OCI-LY1 (cell line): Measurements from ENCODE around the gene HDLBP.
"Not testable (repeated sequence)": the region's sequence is repeated elsewhere in the genome, so short reads cannot be mapped to it uniquely, and the experiment has no call there.

Experiments
- H2AFZ ChIP-seq: fragments of 200-600 bp; sonication (generic), shearing (Covaris generic); 2 replicates; pipeline ENCODE4 v1.6.0; 2014; ENCODE audit warnings: antibody characterized with exemption, mild to moderate bottlenecking, low read length
- H3F3A ChIP-seq: fragments of 200-600 bp; sonication (generic), shearing (Covaris generic); 2 replicates; pipeline ENCODE4 v1.6.0; 2014; ENCODE audit warnings: mild to moderate bottlenecking, antibody characterized with exemption, low read length, moderate library complexity; ENCODE audit not compliant: insufficient read depth
- H3K27ac ChIP-seq: fragments of 200-600 bp; sonication (generic); 2 replicates; pipeline ENCODE4 v1.5.1; 2014; ENCODE audit warnings: low read length, mixed run types, mild to moderate bottlenecking, low read depth; ENCODE audit not compliant: poor library complexity, severe bottlenecking
- H3K27me3 ChIP-seq: fragments of 200-600 bp; sonication (generic); 2 replicates; pipeline ENCODE4 v1.6.0; 2014; ENCODE audit warnings: antibody characterized with exemption, mild to moderate bottlenecking, low read length, moderate library complexity; ENCODE audit not compliant: insufficient read depth
- H3K36me3 ChIP-seq: fragments of 200-600 bp; sonication (generic); 2 replicates; pipeline ENCODE4 v1.6.1; 2014; ENCODE audit warnings: mild to moderate bottlenecking, antibody characterized with exemption, low read length, moderate library complexity, mixed read lengths; ENCODE audit not compliant: insufficient read depth
- H3K4me1 ChIP-seq: fragments of 200-600 bp; sonication (generic); 2 replicates; pipeline ENCODE4 v1.5.1; 2014; ENCODE audit warnings: mild to moderate bottlenecking, low read length, moderate library complexity; ENCODE audit not compliant: insufficient read depth, severe bottlenecking
- H3K4me2 ChIP-seq: fragments of 200-600 bp; sonication (generic), shearing (Covaris generic); 2 replicates; pipeline ENCODE4 v1.6.1; 2014; ENCODE audit warnings: low read length
- H3K4me3 ChIP-seq: fragments of 200-600 bp; sonication (generic); 2 replicates; pipeline ENCODE4 v1.5.1; 2014; ENCODE audit warnings: low read length, low read depth, mild to moderate bottlenecking, mixed read lengths; ENCODE audit not compliant: poor library complexity, severe bottlenecking
- H3K79me2 ChIP-seq: fragments of 200-600 bp; shearing (Covaris generic); 2 replicates; pipeline ENCODE4 v1.6.1; 2016; ENCODE audit warnings: mixed run types, low read length, mixed read lengths; ENCODE audit not compliant: insufficient read depth
- H3K9ac ChIP-seq: fragments of 200-600 bp; sonication (generic), shearing (Covaris generic); 2 replicates; pipeline ENCODE4 v1.6.1; 2014; ENCODE audit warnings: mild to moderate bottlenecking, low read length, mixed read lengths
- H3K9me2 ChIP-seq: fragments of 200-600 bp; sonication (generic), shearing (Covaris generic); 2 replicates; pipeline ENCODE4 v1.6.1; 2014; ENCODE audit warnings: low read depth, mild to moderate bottlenecking, low read length, mixed read lengths
- H3K9me3 ChIP-seq: fragments of 200-600 bp; shearing (Covaris generic); 2 replicates; pipeline ENCODE4 v1.6.1; 2014; ENCODE audit warnings: low read length, mixed read lengths
- H4K20me1 ChIP-seq: fragments of 200-600 bp; sonication (generic), shearing (Covaris generic); 2 replicates; pipeline ENCODE4 v1.6.0; 2016; ENCODE audit warnings: mild to moderate bottlenecking, low read length; ENCODE audit not compliant: insufficient read depth
- EZH2 ChIP-seq: fragments of 200-600 bp; sonication (generic), shearing (Covaris generic); IDR thresholded peaks from 2 replicates; pipeline ENCODE4 v1.8.0; 2017; ENCODE audit warnings: borderline replicate concordance, mixed run types, mild to moderate bottlenecking, antibody characterized with exemption, low read length, moderate library complexity, mixed read lengths
- TF ChIP-seq, protein P1 (sequence below): fragments of 200-600 bp; sonication (generic), shearing (Covaris generic); IDR thresholded peaks from 2 replicates; pipeline ENCODE4 v1.5.1; 2017; ENCODE audit warnings: mild to moderate bottlenecking, antibody characterized with exemption, low read length, moderate library complexity, mixed read lengths

Gene HDLBP

DNA sequence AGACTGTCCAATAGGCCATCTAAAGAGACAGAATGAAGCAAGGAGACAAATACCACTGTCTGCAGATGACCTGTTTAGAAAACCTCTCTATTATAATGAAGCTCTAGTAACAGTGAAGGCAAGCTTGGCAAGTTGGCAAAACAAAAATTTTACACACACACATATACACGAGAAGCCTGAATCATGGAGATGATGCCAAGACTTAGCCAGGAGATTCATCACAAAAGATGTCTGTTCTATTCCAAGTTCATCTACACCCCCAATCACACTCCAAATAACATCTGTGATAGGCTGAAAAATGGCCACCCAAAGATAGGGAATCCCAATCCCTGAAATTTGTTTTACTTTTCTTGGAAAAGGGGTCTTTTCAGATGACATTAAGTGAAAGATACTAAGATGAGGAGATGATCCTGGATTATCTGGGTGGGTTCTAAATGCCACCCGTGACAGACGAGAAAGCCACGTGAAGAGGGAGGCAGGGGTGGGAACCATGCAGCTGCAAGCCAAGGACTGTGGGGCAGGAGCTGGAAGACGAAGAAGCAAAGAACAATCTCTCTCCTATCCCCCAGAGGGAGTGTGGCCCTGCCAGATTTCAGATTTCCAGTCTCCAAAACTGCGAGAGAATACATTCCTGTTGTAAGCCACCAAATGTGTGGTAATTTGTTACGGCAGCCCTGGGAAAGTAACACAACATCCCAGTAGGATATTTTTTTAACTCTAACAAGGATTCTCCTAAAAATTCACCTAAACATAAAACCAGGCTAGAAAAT, 20.0 kb downstream of the HDLBP start:
- Histone ChIP-seq H3K36me3 (peaks cover 14% of the 10 kb centered on the region; the same call in 1 of the 2 replicates), H3K27ac (no peak overlapping the region), H3K79me2 (peaks cover 83% of the 10 kb centered on the region), H3K9ac (no peak overlapping the region), H4K20me1 (no peaks in the 10 kb centered on the region), H3K27me3 (no peaks in the 10 kb centered on the region), H3K9me2 (no peaks in the 10 kb centered on the region), H2AFZ (no peak overlapping the region), H3K4me1 (peaks cover 6% of the 10 kb centered on the region), H3K4me3 (no peak overlapping the region), H3F3A (no peaks in the 10 kb centered on the region), H3K4me2 (no peak overlapping the region), H3K9me3 (no peaks in the 10 kb centered on the region)
- TF ChIP-seq, protein P1, sequence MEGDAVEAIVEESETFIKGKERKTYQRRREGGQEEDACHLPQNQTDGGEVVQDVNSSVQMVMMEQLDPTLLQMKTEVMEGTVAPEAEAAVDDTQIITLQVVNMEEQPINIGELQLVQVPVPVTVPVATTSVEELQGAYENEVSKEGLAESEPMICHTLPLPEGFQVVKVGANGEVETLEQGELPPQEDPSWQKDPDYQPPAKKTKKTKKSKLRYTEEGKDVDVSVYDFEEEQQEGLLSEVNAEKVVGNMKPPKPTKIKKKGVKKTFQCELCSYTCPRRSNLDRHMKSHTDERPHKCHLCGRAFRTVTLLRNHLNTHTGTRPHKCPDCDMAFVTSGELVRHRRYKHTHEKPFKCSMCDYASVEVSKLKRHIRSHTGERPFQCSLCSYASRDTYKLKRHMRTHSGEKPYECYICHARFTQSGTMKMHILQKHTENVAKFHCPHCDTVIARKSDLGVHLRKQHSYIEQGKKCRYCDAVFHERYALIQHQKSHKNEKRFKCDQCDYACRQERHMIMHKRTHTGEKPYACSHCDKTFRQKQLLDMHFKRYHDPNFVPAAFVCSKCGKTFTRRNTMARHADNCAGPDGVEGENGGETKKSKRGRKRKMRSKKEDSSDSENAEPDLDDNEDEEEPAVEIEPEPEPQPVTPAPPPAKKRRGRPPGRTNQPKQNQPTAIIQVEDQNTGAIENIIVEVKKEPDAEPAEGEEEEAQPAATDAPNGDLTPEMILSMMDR = no peak
- TF ChIP-seq EZH2 = no peak

DNA sequence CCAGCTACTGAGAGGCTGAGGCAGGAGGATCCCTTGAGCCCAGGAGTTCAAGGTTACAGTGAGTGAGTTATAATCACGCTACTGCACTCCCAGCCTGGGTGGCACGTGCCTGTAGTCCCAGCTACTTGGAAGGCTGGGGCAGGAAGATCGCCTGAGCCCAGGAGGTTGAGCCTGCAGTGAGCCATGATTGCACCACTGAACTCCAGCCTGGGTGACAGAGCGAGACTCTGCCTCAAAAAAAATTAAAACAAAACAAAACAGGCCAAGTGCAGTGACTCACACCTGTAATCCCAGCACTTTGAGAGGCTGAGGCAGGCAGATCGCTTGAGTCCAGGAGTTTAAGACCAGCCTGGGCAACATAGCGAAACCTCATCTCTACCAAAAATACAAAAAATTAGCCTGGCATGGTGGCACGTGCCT, 22.1 kb downstream of the HDLBP start:
- H3F3A ChIP-seq, H4K20me1 ChIP-seq: not testable (repeated sequence)

DNA sequence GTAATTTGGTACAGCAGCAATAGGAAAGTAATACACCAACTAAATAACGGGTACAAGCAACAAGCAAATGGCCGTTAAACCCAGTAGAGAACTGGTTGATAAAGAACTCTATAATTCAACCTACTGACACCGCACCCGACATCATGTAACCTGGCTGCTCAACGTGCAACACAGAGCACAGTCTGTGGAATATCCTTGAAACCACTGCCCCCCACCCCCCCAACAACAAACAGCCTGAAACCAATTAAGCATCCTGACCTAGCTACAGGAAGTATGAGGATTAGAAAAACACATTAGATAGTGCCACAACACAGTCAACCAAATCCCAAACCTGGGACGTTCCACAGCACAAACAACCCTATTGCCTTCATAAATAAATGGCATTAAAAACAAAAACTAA, 23.5 kb downstream of the HDLBP start:
- no peak overlapping the region for H2AFZ ChIP-seq
- no peaks in the 10 kb centered on the region for H3K27me3 ChIP-seq
- H3K9me3 ChIP-seq = no peaks in the 10 kb centered on the region
- H3K4me1 ChIP-seq = no peaks in the 10 kb centered on the region
- TF ChIP-seq, protein P1 = no peak
- TF ChIP-seq EZH2 = no peak
- H3K9me2 ChIP-seq = no peaks in the 10 kb centered on the region
- no peak overlapping the region for H3K4me2 ChIP-seq
- H3K79me2 ChIP-seq = peaks cover 66% of the 10 kb centered on the region
- no peak overlapping the region for H3K27ac ChIP-seq
- H4K20me1 ChIP-seq = no peaks in the 10 kb centered on the region
- no peak overlapping the region for H3K4me3 ChIP-seq
- peaks cover 8% of the 10 kb centered on the region; the same call in 1 of the 2 replicates for H3K36me3 ChIP-seq
- no peak overlapping the region for H3K9ac ChIP-seq
- no peaks in the 10 kb centered on the region for H3F3A ChIP-seq

More for the DNA sequence above, 22.1 kb downstream of the HDLBP start:
- peaks cover 14% of the 10 kb centered on the region; the same call in 1 of the 2 replicates for H3K36me3 ChIP-seq
- H3K9me3 ChIP-seq, H3K9me2 ChIP-seq, H3K4me1 ChIP-seq, H3K4me2 ChIP-seq, H2AFZ ChIP-seq, H3K4me3 ChIP-seq, H3K27me3 ChIP-seq, H3K27ac ChIP-seq, H3K9ac ChIP-seq: not testable (repeated sequence)
- peaks cover 72% of the 10 kb centered on the region for H3K79me2 ChIP-seq

DNA sequence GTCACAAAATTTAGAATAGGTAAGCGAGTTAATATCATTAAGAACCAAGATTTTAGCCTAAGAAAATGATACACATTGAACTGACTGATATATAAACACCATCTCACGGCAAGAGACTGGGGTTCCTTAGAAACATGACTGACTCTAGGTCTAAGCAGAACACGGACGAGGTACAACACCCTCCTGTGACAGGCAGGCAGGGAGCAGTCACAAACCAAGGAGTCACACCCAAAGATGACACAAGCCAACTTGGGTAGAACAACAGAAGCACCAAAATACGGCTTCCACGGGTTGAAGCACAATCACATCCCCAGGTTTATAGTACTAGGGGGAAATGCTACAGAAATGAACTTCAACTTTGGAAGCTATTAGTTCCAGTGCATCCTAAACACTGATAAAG, 24.3 kb downstream of the HDLBP start:
- Histone ChIP-seq H3K4me2 (no peak overlapping the region), H3K9me2 (no peaks in the 10 kb centered on the region), H3K27ac (no peak overlapping the region), H3K27me3 (no peaks in the 10 kb centered on the region), H3K36me3 (no peaks in the 10 kb centered on the region), H3K79me2 (peaks cover 58% of the 10 kb centered on the region), H3K4me3 (no peak overlapping the region), H3K4me1 (no peaks in the 10 kb centered on the region), H3F3A (no peaks in the 10 kb centered on the region), H3K9me3 (no peaks in the 10 kb centered on the region), H3K9ac (no peak overlapping the region), H4K20me1 (no peaks in the 10 kb centered on the region), H2AFZ (no peak overlapping the region)
- no peak for TF ChIP-seq EZH2
- TF ChIP-seq, protein P1 = no peak
